Activated CD4-positive, alpha-beta T cell treated with anti-CD3 and anti-CD28 coated beads for 48 hours (primary cell): ENCODE measurements around the gene DLK1.

Experiments used
- DNase-seq: peaks from one replicate; pipeline ENCODE4 v3.0.0-alpha.2; 2020

The DLK1 gene

GRCh38 chr14:100694579-100695422 lies 31.9 kb upstream of the DLK1 start:
- no peak for DNase-seq

GRCh38 chr14:100695423-100695738 lies 31.3 kb upstream of the DLK1 start:
- no peak for DNase-seq

- DNase-seq = no peak
Observed at GRCh38 chr14:100696008-100696407, 30.7 kb upstream of the DLK1 start.

GRCh38 chr14:100696590-100696989 lies 30.1 kb upstream of the DLK1 start:
- no peak for DNase-seq

- no peak for DNase-seq
Observed at GRCh38 chr14:100698066-100698465, 28.6 kb upstream of the DLK1 start.

GRCh38 chr14:100698666-100699448 lies 27.8 kb upstream of the DLK1 start:
- DNase-seq = no peak

GRCh38 chr14:100701314-100701713 lies 25.4 kb upstream of the DLK1 start:
- DNase-seq = no peak

- no peak for DNase-seq
Observed at GRCh38 chr14:100702590-100702989, 24.1 kb upstream of the DLK1 start.

- DNase-seq = no peak
Observed at GRCh38 chr14:100703386-100704220, 23.1 kb upstream of the DLK1 start.

GRCh38 chr14:100706200-100706599 lies 20.5 kb upstream of the DLK1 start:
- DNase-seq = no peak

GRCh38 chr14:100706860-100707259 lies 19.8 kb upstream of the DLK1 start:
- no peak for DNase-seq

- no peak for DNase-seq
Observed at GRCh38 chr14:100708425-100709288, 18.0 kb upstream of the DLK1 start.

GRCh38 chr14:100709289-100710284 lies 17.1 kb upstream of the DLK1 start:
- DNase-seq = no peak

- no peak for DNase-seq
Observed at GRCh38 chr14:100710391-100710790, 16.3 kb upstream of the DLK1 start.

- no peak for DNase-seq
Observed at GRCh38 chr14:100710826-100711462, 15.7 kb upstream of the DLK1 start.

- no peak for DNase-seq
Observed at GRCh38 chr14:100711493-100711892, 15.2 kb upstream of the DLK1 start.

GRCh38 chr14:100712490-100712889 lies 14.2 kb upstream of the DLK1 start:
- DNase-seq = no peak

GRCh38 chr14:100713705-100714104 lies 13.0 kb upstream of the DLK1 start:
- DNase-seq = no peak

- DNase-seq = no peak
Observed at GRCh38 chr14:100714258-100714892, 12.3 kb upstream of the DLK1 start.

GRCh38 chr14:100715332-100715731 lies 11.4 kb upstream of the DLK1 start:
- no peak for DNase-seq
